Stimulated activated naive CD4-positive, alpha-beta T cell (primary cell): ENCODE measurements around the gene SIDT2.

Source experiments
- DNase-seq, 6 experiments: peaks; one replicate each; lab custom pipeline; 2025; lab: John Stamatoyannopoulos, UW

SIDT2 gene

GRCh38 chr11:117189191-117189940 is 10.8 kb downstream of the SIDT2 start:
- DNase-seq = no peak

- DNase-seq = no peak
Observed at GRCh38 chr11:117189941-117190544, 11.5 kb downstream of the SIDT2 start.

- DNase-seq = no peak
Observed at GRCh38 chr11:117191680-117192400, 13.3 kb downstream of the SIDT2 start.

- DNase-seq = no peak
Observed at GRCh38 chr11:117192401-117192875, 13.9 kb downstream of the SIDT2 start.

GRCh38 chr11:117193130-117194020 is 14.8 kb downstream of the SIDT2 start:
- no peak for DNase-seq

GRCh38 chr11:117194267-117194666 is 15.7 kb downstream of the SIDT2 start:
- no peak for DNase-seq

GRCh38 chr11:117195258-117195657 is 16.7 kb downstream of the SIDT2 start:
- no peak for DNase-seq

- no peak for DNase-seq
Observed at GRCh38 chr11:117195761-117196160, 17.2 kb downstream of the SIDT2 start.

- DNase-seq = no peak
Observed at GRCh38 chr11:117197006-117197405, 18.5 kb downstream of the SIDT2 start.

- no peak for DNase-seq
Observed at GRCh38 chr11:117197516-117198456, 19.2 kb downstream of the SIDT2 start.

- no peak for DNase-seq
Observed at GRCh38 chr11:117198613-117199012, 20.1 kb downstream of the SIDT2 start.

- DNase-seq = no peak
Observed at GRCh38 chr11:117199053-117199915, 20.7 kb downstream of the SIDT2 start, which contains the start of gene TAGLN. Gene TAGLN, plus strand, starts transcription at chr11:117199370. Its CDS starts 3,644 bp downstream, at chr11:117203014.

GRCh38 chr11:117199916-117200812 is 21.6 kb downstream of the SIDT2 start:
- DNase-seq = no peak

GRCh38 chr11:117200813-117201657 is 22.5 kb downstream of the SIDT2 start:
- DNase-seq = no peak

GRCh38 chr11:117201658-117202305 is 23.2 kb downstream of the SIDT2 start:
- DNase-seq = no peak

GRCh38 chr11:117202386-117203068 is 24.0 kb downstream of the SIDT2 start:
- no peak for DNase-seq

GRCh38 chr11:117203069-117203407 is 24.5 kb downstream of the SIDT2 start:
- DNase-seq = no peak
